CD4-positive, alpha-beta T cell treated with Interleukin-12 subunit alpha and Interleukin-12 subunit beta, for 1 hour (primary cell): ENCODE measurements around the gene SCAMP4.
A peak's percentile ranks its signal among the peaks of the same experiment; 100 is the strongest.

ENCODE experiments used
- DNase-seq: peaks from one replicate; pipeline ENCODE4 v3.0.0-alpha.2; 2020

Gene SCAMP4, protein sequence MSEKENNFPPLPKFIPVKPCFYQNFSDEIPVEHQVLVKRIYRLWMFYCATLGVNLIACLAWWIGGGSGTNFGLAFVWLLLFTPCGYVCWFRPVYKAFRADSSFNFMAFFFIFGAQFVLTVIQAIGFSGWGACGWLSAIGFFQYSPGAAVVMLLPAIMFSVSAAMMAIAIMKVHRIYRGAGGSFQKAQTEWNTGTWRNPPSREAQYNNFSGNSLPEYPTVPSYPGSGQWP

DNA sequence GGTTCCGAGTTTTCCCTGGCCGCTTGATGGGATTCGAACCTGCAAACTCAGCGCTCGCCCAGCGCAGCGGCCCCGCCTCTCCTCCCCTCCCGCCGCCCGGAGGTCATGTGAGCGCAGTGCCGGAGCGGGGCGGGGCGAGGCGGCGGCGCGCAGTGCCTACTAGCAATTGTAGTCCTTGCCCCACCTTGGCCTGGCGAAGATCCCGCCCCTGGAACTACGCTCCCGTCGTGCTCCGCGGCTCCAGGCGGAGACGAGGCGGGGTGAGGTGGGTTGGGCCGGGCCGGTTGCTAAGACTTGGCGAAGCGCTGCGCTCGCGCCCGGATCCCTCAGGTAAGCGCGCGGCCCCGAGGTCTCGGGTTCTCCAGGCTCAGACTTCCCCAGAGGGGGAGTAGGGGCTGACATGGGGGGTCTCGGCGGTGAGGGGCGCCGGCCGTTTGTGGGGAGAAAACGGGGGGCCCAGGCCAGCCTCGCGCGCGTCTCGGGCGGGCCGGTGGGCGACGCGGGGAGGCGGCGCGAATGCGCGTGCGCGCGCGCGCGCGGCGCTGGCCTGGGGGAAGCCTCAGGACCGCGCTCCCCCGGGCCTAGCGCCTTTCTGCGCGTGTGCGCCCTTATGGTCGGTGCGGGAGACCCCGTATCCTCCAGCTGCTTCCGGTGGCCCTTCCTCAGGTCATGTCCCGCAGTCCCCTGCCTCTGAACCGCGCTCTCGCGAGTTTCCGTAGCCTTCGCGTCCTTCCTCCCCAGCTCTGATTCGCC is at the start of gene SCAMP4, which contains the start of gene ADAT3:
SCAMP4 (plus strand) TSS at position 290 of the 753 bp plus-strand sequence. CDS start 9,621 bp downstream, outside the sequence.
ADAT3 (plus strand) TSS at position 290 of the 753 bp plus-strand sequence. CDS start 6,649 bp downstream, outside the sequence.
- peak; percentile 99 for DNase-seq

DNA sequence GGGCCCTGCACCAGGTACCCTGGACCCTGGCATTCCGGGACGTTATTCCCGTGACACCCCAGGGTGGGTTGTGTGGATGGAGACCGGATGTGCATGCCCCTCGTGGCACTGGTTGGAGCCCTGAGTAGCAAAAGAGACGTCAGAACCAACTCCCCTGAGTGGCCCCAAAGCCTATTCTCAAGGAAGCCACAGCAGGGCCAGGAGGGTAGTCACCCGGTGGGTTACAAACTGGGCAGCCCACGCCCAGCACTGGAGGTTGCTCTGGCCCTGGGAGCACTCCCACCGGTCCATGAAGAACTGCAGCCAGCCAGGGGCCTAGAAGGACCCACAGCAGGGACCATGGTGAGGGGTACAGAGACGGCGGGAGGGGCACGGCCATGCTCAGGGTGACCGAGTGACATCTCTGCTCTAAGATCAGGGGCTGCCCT is 49.4 kb upstream of the SCAMP4 start:
- no peak for DNase-seq

DNA sequence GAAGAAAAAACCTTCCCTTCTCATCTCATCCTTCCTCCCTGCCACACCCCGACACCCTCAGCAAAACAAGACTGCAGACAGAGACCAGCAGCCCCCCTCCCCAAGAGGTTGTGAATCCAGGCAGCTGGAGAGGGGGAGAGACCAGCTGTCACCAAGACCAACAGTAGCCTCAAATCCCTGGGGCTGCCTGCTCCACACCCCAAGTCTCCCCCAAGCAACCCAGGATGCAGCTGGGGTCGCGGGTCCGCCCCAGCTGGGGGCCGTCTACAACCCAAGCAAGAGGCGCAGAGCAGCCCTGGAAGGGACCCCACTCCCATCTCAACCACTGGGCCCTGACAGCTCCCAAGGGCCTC is 48.9 kb upstream of the SCAMP4 start:
- DNase-seq: no peak

DNA sequence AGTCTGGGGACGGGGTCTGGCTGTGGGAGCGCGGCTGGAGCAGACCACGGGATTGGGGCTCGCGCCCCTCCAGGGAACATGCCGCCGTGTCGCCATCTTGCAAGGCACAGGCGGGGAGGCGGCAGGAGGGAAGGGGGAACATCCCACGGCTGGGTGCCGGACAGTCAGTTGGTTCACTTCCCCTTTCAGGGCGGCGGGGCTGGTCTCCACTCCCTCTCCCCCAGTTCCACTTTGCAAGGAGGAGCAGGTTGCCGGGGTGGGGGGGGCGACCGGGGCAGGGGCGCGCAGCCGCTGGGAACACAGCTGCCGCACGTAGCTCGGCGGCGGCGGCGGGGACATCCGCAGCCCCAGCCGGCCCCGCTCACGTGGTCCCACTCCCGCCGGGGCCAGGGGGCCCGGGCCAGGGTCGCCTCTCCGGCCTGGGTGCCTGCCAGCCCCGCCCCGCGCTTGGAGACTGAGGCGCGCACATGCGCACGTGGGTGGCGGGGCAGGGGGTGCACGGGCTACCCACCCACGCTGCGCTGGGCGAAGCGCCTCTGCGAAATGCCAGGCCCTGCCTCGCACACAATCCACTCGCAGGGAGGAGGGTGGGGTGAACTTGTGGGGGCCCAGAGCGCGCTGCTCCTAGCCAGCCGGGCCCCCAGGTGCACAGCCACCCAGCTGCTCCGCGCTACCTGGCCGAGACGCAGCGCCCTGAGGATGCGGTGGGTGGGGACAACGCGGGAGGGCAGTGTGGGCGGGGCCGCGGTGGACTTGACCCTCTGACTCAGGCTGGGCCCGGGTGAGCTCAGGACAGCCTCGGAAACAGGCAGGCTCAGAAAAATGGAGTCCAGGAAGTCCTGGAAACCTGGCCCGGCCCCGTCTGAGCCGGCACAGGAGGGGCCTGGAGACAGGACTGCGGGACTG is 48.2 kb upstream of the SCAMP4 start:
- no peak for DNase-seq

DNA sequence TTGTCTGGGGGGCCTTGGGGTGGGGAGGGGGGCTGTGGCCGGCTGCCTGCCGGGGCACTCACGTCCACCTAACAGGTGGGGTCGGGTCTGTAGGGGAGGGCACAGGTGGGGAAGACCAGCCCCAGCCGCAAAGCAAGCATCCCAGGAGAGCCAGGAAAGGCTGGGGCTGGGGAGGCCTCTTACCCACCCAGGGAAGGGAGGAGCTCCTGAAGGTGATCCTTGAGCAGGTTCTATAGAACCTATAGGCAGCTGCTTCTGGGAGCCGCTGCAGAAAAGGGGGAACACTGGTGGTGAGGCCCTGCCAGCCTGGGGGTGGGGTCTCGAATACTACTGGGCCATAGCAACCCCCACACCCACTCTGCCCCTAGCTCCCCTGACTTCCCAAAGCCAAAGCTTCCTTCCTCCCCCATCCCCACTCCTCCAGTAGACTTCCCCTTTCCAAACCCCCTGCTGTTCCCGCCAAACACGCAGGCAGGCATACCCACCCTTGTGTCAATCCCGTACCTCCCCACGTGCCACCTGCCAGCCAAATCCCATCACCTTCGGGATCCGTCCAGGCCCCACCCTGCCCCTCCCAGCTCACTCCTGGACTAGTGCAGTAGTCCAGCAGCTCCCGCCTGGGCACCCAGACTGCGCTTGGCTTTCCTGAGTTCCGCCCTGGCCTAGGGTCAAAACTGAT is 47.4 kb upstream of the SCAMP4 start:
- no peak for DNase-seq

DNA sequence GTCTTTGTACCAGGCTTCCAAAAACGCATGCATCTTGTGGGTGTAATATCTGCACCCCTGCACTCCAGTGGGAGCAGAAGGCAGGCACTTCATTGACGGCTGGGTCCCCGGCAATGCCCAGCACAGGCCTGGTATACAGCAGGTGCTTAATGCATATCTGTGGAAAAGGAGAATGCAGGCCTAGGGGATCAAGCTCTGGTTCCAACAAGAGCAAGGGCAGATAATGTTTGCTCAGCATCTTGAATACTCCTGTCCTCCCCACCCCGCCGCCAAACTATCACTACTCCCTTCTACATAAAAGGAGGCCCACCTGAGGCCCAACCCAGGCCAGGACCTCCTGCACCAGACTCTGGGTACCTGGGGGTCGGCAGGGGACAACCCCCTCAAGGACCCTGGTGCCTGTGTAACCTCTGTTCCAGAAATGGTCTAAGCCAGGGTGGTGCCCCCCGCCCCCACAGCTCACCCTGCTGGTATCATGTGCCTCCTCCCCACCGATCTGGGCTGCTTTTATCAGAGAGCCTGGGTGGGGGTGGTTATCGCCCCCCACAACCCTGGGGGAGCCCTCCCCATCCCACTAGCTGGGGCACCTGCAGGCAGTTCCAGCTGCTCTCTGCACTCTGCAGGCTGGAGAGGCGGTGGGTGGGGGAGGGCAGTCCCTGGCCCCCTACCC is 46.7 kb upstream of the SCAMP4 start:
- DNase-seq: no peak

DNA sequence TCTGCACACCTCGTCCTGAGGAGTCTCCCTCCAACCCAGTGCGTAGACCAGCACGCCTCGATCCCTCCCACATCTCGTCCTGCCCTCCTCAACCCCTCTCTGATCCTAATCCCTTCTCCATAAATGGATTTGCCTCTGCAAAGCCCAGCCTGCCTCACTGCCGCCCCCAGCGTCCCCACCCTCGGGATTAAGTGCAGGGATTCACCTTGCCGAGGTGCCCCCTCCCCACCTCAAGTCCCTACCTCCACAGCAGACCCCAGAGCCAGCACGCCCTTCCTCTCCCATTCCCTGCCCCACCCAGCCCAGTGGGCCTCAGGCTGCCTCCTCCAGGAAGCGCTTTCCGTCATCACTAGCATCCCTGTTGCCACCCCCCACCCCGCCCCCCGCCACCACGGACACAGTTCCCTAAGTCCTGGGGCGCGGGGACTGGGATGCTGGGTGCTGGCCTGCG is 45.8 kb upstream of the SCAMP4 start:
- no peak for DNase-seq

DNA sequence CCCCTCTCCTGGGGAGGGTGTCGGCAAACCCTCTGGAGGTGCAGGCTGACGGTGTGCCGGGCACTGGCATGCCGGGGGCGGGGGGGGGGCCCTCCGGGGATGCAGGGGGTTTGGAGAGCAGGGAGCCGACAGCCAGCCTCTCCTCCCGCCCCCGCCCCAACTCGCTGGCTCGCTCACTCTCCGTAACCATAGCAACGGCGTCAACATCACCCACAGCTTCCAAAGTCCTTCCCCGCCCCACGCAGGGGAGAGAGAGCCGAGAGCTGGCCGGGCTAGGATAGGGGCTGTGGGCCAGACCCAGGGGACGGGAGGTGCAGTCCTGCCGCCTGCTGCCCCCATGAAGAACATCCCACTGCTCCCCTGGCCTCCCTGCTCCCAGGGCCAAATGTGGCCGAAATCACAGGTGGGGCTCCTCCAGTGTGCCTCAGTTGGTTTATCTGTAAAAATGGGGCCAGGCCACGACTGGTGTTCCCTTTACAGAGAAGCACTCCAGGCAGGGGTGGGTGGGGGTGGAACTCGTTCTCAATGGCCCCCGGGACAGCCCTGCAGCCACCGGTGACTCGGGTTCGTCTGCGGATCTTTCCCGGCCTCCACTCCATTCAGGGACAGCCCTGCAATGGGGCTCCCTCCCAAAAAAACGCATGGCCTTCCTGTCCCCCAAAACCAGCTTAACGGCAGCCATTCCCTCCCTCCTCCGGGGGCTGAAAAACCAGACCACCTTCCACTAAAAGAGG is 45.0 kb upstream of the SCAMP4 start:
- peak; percentile 77 for DNase-seq

DNA sequence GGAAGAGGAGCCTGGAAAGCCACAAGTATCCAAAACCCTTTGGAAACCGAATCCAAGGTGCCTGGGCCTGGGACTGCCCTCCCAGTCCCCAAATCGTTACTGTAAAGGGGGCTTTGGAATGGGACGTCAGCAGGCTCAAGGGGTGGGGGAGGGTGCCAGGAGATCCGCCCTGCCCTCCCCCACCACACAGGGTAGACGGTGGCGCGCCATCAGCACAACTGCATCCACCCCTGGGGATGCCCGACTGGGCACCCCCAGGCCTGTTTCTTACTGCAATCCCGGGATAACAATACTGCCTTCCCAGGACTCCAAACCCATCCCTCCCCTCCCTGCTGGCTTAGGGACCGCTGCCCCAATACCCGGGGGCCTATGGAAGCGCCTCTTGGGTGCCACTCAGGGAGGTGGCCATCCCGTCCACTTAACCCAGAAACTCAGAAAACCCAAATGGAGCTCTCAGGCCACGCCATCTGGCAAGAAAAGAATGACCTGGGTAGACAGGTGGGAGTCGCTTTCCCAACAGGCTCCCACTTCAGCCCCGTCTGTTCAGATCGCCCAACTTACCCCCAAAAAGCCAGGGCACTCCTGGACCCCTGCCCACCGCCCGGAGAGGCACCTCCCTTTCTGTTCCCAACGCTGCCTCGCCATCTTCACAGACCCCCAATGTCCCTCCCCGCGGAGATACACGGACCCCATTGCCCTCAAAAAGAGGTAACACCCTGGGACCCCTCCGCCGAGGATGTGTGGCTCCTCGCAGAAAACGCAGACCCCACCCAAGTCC is 44.2 kb upstream of the SCAMP4 start:
- DNase-seq: no peak

DNA sequence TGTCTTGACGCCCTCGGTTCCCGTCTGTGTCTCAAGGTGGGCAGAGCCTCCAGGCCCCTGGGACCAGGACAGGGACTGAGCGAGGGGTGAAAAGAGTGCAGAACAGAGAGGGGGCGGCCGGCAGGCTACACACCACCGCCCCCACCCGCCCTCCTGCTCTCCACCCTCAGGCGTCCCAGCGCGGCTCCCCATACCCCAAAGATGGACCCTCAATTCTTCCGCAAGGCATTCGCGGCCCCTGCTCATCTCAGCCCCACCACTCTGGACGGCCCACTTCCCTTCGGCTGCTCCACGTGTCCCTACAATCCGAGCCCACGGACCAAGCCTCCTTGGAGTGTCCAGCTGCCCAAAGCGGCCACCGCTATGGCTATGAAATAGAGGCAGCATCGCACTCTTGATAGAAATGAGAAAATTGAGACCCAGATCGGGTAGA is 43.6 kb upstream of the SCAMP4 start:
- no peak for DNase-seq

DNA sequence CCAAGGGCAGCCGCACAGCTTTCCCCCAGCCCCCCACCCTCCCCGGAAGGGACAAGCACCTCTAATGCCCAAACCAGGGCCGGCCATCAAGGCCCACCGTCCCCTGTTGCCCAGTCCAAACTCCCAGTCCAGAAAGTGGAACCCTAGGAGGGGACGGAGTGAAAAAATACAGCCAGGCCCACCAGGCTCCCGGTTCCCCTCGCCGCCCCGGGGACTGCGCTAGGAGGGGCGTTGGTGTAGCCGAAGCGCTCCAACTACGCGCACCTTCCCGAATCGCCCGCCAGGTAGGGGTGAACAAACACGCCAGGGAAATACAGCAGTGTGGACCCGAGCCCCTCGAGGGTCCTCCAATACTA is 43.2 kb upstream of the SCAMP4 start:
- no peak for DNase-seq

DNA sequence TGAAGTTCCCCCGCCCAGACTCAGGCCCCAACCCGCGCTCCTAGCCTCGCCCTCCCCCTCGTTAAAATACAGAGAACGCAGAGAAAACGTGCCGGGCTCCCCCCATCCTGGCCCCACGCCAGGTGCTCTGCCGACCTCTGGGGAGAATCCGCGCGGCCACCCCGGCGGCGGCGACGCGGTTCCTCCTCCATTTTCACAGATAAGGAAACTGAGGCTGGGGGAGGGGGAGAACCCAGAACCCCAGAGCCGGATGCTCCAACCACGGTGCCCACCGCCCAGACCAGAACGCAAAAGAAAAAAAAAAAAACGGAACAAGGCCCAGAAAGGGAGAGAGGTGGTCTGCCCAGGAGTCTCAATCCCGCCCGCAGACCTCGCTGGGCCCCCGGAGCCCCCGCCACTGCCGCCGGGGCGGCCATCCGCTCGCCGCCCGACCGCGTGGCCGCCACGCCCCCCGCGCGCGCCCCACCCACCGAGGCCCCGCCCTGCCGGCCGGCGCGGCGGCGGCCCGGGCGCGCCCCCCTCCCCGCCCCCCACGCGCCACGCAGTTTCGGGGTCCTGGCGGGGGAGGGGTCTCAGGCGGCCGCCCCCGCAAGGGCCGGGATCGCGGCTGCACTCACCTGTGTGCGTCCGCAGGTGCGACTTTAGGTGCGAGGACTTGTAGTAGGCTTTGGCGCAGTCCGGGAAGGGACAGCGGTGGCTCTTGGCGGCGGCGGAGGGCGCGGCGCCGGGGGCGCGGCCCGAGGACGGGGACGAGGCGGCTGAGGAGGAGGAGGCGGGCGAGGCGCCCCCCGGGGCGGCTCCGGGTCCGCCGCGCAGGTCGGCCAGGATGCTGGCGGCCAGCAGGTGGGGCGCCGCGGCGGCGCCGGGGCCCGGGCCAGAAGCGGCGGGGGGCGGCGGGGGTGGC is 42.5 kb upstream of the SCAMP4 start:
- DNase-seq: peak; percentile 74

DNA sequence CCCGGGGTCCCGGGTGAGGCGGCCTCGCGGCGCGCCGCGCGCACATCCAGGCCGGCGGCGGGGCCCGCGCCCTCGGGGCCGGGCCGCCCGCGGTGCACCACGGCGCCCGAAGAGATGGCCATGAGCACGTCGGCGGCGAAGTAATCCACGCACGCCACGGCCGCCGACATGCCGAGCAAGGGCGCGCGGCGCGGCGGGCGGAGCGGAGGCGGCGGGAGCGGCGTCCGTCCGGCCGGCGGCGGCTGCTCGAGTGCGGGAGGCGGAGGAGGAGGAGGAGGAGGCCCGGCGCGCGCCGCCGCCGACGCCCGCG is 41.9 kb upstream of the SCAMP4 start, which contains the start of gene KLF16:
KLF16 (minus strand) TSS at position 252 of the 310 bp plus-strand sequence; CDS start at position 170, 82 bp downstream.
- DNase-seq: no peak

DNA sequence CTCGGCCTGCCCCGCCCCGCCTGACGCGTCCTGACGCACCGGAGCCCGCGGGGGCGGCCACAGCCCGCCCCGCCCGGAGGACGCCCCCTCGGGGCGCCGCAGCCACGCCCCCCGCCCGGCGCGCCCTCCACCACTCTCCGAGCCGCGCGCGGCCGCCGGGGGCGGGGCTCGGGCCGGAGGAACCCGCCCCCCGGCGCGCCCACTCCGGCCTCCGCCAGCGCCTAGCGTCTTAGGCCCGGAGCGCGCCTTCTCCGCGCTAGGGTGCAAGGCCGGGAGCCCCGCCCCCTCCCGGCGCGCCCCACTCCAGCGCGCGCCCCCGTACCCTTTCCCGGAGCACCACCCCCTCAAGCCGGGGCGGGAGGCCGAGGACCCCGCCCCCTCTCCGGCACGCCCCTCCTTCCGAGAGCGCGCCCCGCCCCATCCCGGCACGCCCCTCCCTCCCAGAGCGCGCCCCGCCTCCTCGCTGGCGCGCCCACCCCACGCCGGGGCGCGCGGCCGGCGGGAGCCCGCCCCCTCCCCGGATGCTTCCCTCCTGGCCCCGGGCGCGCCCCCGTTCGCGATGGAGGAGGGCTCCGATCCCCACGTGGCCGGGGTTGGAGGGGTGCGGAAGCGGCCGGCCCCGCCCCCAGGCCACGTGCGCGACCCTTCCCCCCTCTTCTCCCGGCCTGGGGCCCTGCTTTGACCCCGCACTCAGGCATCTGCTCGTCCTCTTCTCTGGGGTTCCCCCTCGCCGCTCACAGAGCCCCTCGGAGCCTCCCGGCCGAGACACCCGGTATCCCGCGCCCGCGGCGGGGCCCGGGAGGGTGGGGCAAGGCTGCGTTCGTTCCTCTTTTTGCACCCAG is 41.3 kb upstream of the SCAMP4 start:
- peak; percentile 94 for DNase-seq

DNA sequence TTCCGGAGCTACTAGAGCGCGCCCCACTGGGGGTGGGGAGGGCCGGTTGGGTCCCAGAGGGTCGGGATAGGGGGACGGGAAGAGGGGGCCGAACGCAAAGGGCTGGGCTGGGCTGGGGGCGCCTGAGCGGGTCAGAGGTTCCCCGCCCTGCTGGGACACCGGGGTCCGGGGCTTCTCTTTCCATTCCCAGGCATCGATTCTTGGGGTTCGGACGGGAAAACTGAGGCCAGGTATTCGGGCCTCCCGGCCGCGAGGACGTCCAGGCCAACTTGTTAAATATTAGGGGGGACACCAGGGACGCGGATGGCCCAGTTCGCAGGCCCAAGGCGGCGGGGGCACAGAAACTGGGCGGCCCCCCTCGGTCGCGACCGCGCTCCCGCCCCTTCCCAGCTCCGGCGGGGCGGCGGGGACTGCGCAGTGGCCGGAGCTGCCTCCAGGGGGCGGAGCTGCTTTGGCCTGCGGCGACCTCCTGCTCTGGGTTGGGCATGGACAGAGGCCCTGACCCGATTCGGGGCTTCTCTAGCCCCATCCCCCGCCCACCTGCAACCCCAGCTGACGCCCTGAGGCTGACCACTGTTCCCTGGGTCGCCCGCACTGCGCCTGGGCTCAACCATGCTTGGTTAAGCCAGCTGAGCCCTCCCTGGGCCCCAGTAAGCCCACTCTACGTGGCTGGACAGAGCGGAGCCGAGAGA is 40.6 kb upstream of the SCAMP4 start:
- peak; percentile 71 for DNase-seq

DNA sequence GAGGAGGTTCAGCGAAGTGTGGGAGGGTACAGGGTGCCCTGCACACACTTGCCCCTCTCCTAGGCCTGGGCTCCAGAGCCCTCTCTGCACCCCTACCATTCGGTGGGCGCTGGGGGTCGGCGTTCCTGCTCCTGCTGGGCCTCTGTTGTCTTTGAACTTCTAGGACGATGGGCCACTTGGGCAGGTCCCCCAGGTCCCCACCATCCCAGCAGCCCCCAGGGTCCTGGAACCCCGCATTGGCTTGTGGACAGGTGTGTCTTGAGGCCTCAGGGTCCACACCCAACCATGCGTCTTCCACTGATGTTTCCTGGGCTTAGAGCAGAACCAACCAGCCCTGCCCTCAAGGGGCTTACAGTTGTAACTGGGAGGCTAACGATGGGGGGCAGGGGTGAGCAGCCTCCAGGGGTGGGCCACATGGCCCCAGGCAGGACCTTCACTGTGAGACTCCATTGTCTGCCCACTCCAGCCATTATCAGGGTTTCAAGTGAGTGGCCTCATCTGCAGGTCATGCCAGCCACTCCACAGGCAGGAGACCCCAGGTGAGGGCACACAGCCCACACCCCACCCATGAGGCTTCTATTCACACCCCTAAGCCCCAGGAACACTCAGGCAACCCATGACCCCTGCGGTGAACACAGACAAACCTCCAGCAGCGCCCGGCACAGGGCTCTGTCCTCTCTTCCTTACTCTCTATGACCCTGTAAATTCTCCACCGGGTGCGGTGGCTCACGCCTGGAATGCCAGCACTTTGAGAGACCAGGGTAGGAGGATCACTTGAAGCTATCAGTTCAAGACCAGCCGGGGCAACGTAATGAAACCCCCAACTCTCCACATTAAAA is 39.8 kb upstream of the SCAMP4 start:
- no peak for DNase-seq
